GM23338 (cell line): ENCODE data around the gene MS4A7.

Source experiments
- CREB1 ChIP-seq: fragments of 250-450 bp; sonication (Bioruptor Pico); IDR thresholded peaks from 2 replicates; pipeline ENCODE4 v1.5.0; 2020; ENCODE audit warnings: low read depth, mild to moderate bottlenecking, moderate library complexity
- CTCF ChIP-seq, 2 experiments: fragments of 200-600 bp in 1 of 2; sonication (generic) in 1 of 2; conservative IDR thresholded peaks; 2 replicates each; pipeline versions ENCODE4 v1.5.1 to v1.6.1; 2016 to 2017; ENCODE audit warnings: antibody characterized with exemption in 2 of 2, low read depth in 2 of 2, mild to moderate bottlenecking in 2 of 2, moderate library complexity in 1 of 2
- EZH2 ChIP-seq: fragments of 200-600 bp; sonication (generic); IDR thresholded peaks from one replicate; pipeline ENCODE4 v1.8.0; 2017; ENCODE audit warnings: antibody characterized with exemption, mild to moderate bottlenecking, low read depth; ENCODE audit not compliant: unreplicated experiment
- EZH2phosphoT487 ChIP-seq: fragments of 200-600 bp; sonication (generic); IDR thresholded peaks from one replicate; pipeline ENCODE4 v1.8.1; 2018; ENCODE audit warnings: antibody characterized with exemption; ENCODE audit not compliant: unreplicated experiment
- POLR2AphosphoS5 ChIP-seq: IDR thresholded peaks from 2 replicates; pipeline ENCODE4 v1.6.1; 2016; ENCODE audit warnings: antibody characterized with exemption, low read depth
- REST ChIP-seq: IDR thresholded peaks from one replicate; pipeline ENCODE4 v1.6.1; 2018; ENCODE audit warnings: antibody characterized with exemption; ENCODE audit not compliant: unreplicated experiment
- ZNF114 ChIP-seq: fragments of 250-450 bp; sonication (Bioruptor Pico); IDR thresholded peaks from 2 replicates; pipeline ENCODE4 v1.5.0; 2020; ENCODE audit warnings: mild to moderate bottlenecking, moderate library complexity
- TF ChIP-seq, protein P1 (sequence below): fragments of 250-450 bp; sonication (Bioruptor Pico); IDR thresholded peaks from 2 replicates; pipeline ENCODE4 v1.5.0; 2020; ENCODE audit warnings: mild to moderate bottlenecking, moderate library complexity

DNA sequence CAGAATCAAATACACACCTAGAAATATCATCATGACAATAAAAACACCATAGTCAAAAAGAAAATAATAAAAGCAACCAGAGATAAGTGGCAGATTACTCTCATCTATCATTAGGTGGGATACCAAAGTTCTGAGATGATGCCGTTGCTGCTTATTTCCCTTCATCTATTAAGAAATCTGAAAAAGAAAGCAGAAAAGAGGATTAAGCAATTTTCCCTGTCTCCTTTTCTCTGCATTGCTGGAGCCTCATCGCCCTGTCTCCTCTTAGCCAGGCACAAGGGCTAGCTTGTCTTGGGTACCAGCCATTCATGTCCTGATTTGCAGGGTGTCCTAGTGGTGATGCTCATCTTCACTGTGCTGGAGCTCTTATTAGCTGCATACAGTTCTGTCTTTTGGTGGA, 14.0 kb downstream of the MS4A7 start:
- TF ChIP-seq CTCF (conservative IDR thresholded peaks at IDR 0.05; ENCODE audit: low read depth in 2 of 2) (no peak), CREB1 (no peak), POLR2AphosphoS5 (no peak), EZH2 (no peak), EZH2phosphoT487 (no peak), REST (no peak), ZNF114 (CRISPR knock-in tag) (no peak)
- TF ChIP-seq, protein P1, sequence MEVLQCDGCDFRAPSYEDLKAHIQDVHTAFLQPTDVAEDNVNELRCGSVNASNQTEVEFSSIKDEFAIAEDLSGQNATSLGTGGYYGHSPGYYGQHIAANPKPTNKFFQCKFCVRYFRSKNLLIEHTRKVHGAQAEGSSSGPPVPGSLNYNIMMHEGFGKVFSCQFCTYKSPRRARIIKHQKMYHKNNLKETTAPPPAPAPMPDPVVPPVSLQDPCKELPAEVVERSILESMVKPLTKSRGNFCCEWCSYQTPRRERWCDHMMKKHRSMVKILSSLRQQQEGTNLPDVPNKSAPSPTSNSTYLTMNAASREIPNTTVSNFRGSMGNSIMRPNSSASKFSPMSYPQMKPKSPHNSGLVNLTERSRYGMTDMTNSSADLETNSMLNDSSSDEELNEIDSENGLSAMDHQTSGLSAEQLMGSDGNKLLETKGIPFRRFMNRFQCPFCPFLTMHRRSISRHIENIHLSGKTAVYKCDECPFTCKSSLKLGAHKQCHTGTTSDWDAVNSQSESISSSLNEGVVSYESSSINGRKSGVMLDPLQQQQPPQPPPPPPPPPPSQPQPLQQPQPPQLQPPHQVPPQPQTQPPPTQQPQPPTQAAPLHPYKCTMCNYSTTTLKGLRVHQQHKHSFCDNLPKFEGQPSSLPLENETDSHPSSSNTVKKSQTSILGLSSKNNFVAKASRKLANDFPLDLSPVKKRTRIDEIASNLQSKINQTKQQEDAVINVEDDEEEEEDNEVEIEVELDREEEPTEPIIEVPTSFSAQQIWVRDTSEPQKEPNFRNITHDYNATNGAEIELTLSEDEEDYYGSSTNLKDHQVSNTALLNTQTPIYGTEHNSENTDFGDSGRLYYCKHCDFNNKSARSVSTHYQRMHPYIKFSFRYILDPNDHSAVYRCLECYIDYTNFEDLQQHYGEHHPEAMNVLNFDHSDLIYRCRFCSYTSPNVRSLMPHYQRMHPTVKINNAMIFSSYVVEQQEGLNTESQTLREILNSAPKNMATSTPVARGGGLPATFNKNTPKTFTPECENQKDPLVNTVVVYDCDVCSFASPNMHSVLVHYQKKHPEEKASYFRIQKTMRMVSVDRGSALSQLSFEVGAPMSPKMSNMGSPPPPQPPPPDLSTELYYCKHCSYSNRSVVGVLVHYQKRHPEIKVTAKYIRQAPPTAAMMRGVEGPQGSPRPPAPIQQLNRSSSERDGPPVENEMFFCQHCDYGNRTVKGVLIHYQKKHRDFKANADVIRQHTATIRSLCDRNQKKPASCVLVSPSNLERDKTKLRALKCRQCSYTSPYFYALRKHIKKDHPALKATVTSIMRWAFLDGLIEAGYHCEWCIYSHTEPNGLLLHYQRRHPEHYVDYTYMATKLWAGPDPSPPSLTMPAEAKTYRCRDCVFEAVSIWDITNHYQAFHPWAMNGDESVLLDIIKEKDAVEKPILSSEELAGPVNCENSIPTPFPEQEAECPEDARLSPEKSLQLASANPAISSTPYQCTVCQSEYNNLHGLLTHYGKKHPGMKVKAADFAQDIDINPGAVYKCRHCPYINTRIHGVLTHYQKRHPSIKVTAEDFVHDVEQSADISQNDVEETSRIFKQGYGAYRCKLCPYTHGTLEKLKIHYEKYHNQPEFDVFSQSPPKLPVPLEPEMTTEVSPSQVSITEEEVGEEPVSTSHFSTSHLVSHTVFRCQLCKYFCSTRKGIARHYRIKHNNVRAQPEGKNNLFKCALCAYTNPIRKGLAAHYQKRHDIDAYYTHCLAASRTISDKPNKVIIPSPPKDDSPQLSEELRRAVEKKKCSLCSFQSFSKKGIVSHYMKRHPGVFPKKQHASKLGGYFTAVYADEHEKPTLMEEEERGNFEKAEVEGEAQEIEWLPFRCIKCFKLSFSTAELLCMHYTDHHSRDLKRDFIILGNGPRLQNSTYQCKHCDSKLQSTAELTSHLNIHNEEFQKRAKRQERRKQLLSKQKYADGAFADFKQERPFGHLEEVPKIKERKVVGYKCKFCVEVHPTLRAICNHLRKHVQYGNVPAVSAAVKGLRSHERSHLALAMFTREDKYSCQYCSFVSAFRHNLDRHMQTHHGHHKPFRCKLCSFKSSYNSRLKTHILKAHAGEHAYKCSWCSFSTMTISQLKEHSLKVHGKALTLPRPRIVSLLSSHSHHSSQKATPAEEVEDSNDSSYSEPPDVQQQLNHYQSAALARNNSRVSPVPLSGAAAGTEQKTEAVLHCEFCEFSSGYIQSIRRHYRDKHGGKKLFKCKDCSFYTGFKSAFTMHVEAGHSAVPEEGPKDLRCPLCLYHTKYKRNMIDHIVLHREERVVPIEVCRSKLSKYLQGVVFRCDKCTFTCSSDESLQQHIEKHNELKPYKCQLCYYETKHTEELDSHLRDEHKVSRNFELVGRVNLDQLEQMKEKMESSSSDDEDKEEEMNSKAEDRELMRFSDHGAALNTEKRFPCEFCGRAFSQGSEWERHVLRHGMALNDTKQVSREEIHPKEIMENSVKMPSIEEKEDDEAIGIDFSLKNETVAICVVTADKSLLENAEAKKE (CRISPR knock-in tag): no peak
